H9 (cell line): ENCODE measurements around the gene TBX3. TPM values are rescaled to one million over a fixed set of nuclear protein-coding genes. Genes with fewer than 3 reads are reported as not detected.

Experiments used
- DNase-seq: peaks from one replicate; pipeline ENCODE4 v3.0.0-alpha.2; 2017
- H2AFZ ChIP-seq: one replicate; pipeline ENCODE4 v1.6.1; 2013; ENCODE audit warnings: mild to moderate bottlenecking, low read length, control low read depth, moderate library complexity
- H2AK5ac ChIP-seq: 2 replicates; pipeline ENCODE4 v1.6.1; 2013; ENCODE audit warnings: low read length, control low read depth, mixed read lengths; ENCODE audit not compliant: insufficient read length
- H2BK120ac ChIP-seq: one replicate; pipeline ENCODE4 v1.6.1; 2013; ENCODE audit warnings: low read depth, mild to moderate bottlenecking, low read length, control low read depth, inconsistent platforms; ENCODE audit not compliant: poor library complexity, severe bottlenecking
- H2BK12ac ChIP-seq: 2 replicates; pipeline ENCODE4 v1.6.1; 2013; ENCODE audit warnings: low read length, control low read depth, mixed read lengths, low read depth; ENCODE audit not compliant: insufficient read length
- H2BK15ac ChIP-seq: 2 replicates; pipeline ENCODE4 v1.6.1; 2013; ENCODE audit warnings: low read depth, low read length, control low read depth
- H2BK20ac ChIP-seq: one replicate; pipeline ENCODE4 v1.6.1; 2013; ENCODE audit warnings: low read depth, mild to moderate bottlenecking, low read length, control low read depth, inconsistent platforms; ENCODE audit not compliant: poor library complexity, severe bottlenecking
- H2BK5ac ChIP-seq: 2 replicates; pipeline ENCODE4 v1.6.1; 2013; ENCODE audit warnings: low read length, control low read depth, mixed read lengths; ENCODE audit not compliant: insufficient read length
- H3K14ac ChIP-seq: 2 replicates; pipeline ENCODE4 v1.6.1; 2013; ENCODE audit warnings: low read length, control low read depth; ENCODE audit not compliant: insufficient read depth
- H3K18ac ChIP-seq: 2 replicates; pipeline ENCODE4 v1.6.1; 2013; ENCODE audit warnings: low read depth, mild to moderate bottlenecking, mixed read lengths, low read length, control low read depth; ENCODE audit not compliant: insufficient read length
- H3K23ac ChIP-seq: 2 replicates; pipeline ENCODE4 v1.6.1; 2013; ENCODE audit warnings: low read length, control low read depth, mixed read lengths, low read depth; ENCODE audit not compliant: insufficient read length
- H3K23me2 ChIP-seq: 2 replicates; pipeline ENCODE4 v1.6.1; 2013; ENCODE audit warnings: low read depth, mild to moderate bottlenecking, mixed read lengths, low read length, control low read depth; ENCODE audit not compliant: insufficient read length, poor library complexity, severe bottlenecking
- H3K27ac ChIP-seq: 2 replicates; pipeline ENCODE4 v1.5.1; 2013; ENCODE audit warnings: low read length, control low read depth, mixed read lengths, low read depth; ENCODE audit not compliant: insufficient read length
- H3K27me3 ChIP-seq: 2 replicates; pipeline ENCODE4 v1.6.1; 2013; ENCODE audit warnings: low read length, control low read depth, inconsistent platforms; ENCODE audit not compliant: insufficient read depth
- H3K4ac ChIP-seq: 2 replicates; pipeline ENCODE4 v1.6.1; 2013; ENCODE audit warnings: low read depth, mild to moderate bottlenecking, control low read depth, inconsistent platforms, low read length, moderate library complexity
- H3K4me1 ChIP-seq: 2 replicates; pipeline ENCODE4 v1.6.1; 2013; ENCODE audit warnings: low read length, control low read depth, inconsistent platforms; ENCODE audit not compliant: insufficient read depth
- H3K4me2 ChIP-seq: 2 replicates; pipeline ENCODE4 v1.6.1; 2013; ENCODE audit warnings: low read length, control low read depth, mixed read lengths; ENCODE audit not compliant: insufficient read length, insufficient read depth
- H3K56ac ChIP-seq: 2 replicates; pipeline ENCODE4 v1.6.1; 2013; ENCODE audit warnings: low read depth, mild to moderate bottlenecking, mixed read lengths, low read length, control low read depth; ENCODE audit not compliant: insufficient read length
- H3K79me1 ChIP-seq: 2 replicates; pipeline ENCODE4 v1.6.1; 2013; ENCODE audit warnings: low read depth, mild to moderate bottlenecking, moderate library complexity, low read length, control low read depth, inconsistent platforms; ENCODE audit not compliant: insufficient read depth, poor library complexity, severe bottlenecking
- H3K79me2 ChIP-seq: 2 replicates; pipeline ENCODE4 v1.6.1; 2013; ENCODE audit warnings: low read length, control low read depth, inconsistent platforms; ENCODE audit not compliant: insufficient read depth
- H3K9ac ChIP-seq: 2 replicates; pipeline ENCODE4 v1.6.1; 2013; ENCODE audit warnings: low read length, control low read depth, mixed read lengths; ENCODE audit not compliant: insufficient read length; ENCODE audit errors: extremely low read depth
- H3K9me3 ChIP-seq: one replicate; pipeline ENCODE4 v1.6.1; 2013; ENCODE audit warnings: low read depth, low read length, inconsistent platforms; ENCODE audit not compliant: control insufficient read depth
- H3T11ph ChIP-seq: one replicate; pipeline ENCODE4 v1.6.1; 2013; ENCODE audit warnings: mild to moderate bottlenecking, low read length, control low read depth, inconsistent platforms
- H4K20me1 ChIP-seq: one replicate; pipeline ENCODE4 v1.6.1; 2013; ENCODE audit not compliant: control insufficient read depth, insufficient read length, insufficient read depth
- H4K5ac ChIP-seq: 2 replicates; pipeline ENCODE4 v1.6.1; 2013; ENCODE audit warnings: low read depth, mild to moderate bottlenecking, mixed read lengths, low read length, control low read depth; ENCODE audit not compliant: insufficient read length
- H4K8ac ChIP-seq: replicated peaks from 2 replicates; pipeline ENCODE4 v1.6.1; 2013; ENCODE audit warnings: low read length, control low read depth, mixed read lengths, low read depth; ENCODE audit not compliant: insufficient read length
- H4K91ac ChIP-seq: 2 replicates; pipeline ENCODE4 v1.6.1; 2013; ENCODE audit warnings: low read depth, mild to moderate bottlenecking, moderate library complexity, mixed read lengths, low read length, control low read depth; ENCODE audit not compliant: insufficient read length
- H3K27ac Mint-ChIP-seq, 3 experiments: 2 replicates in 2 of 3; 3 replicates in 1 of 3; pipeline ENCODE4 v1.8.0; 2020 to 2021; ENCODE audit warnings: mixed read lengths in 3 of 3, mild to moderate bottlenecking in 1 of 3, moderate library complexity in 1 of 3
- H3K27me3 Mint-ChIP-seq: 2 replicates; pipeline ENCODE4 v1.8.0; 2021; ENCODE audit warnings: low read depth, mild to moderate bottlenecking, moderate library complexity, mixed read lengths
- H3K36me3 Mint-ChIP-seq, 3 experiments: 2 replicates in 2 of 3; 3 replicates in 1 of 3; pipeline ENCODE4 v1.8.0; 2020 to 2021; ENCODE audit warnings: low read depth in 3 of 3, mixed read lengths in 3 of 3; ENCODE audit not compliant: insufficient read depth in 1 of 3
- H3K4me1 Mint-ChIP-seq, 2 experiments: 2 replicates each; pipeline ENCODE4 v1.8.0; 2020; ENCODE audit warnings: mixed read lengths in 2 of 2
- H3K4me3 Mint-ChIP-seq, 2 experiments: 2 replicates in 1 of 2; 3 replicates in 1 of 2; pipeline ENCODE4 v1.8.0; 2020 to 2021; ENCODE audit warnings: mild to moderate bottlenecking in 2 of 2, mixed read lengths in 2 of 2, moderate library complexity in 1 of 2
- H3K9me3 Mint-ChIP-seq, 2 experiments: 2 replicates in 1 of 2; 3 replicates in 1 of 2; pipeline ENCODE4 v1.8.0; 2020; ENCODE audit warnings: mild to moderate bottlenecking in 2 of 2, mixed read lengths in 2 of 2, moderate library complexity in 1 of 2
- CTCF ChIP-seq: fragments of 200-600 bp; sonication (generic); conservative IDR thresholded peaks from 3 replicates; pipeline ENCODE4 v1.8.0; 2021; ENCODE audit warnings: antibody characterized with exemption, mild to moderate bottlenecking
- WGBS: extraction: QIAGEN DNeasy Blood & Tissue Kit; methylation state at CpG from one replicate; pipeline ENCODE4 v1.1.7; 2013; ENCODE audit warnings: missing lambda C conversion rate, low lambda C conversion rate, mixed read lengths; ENCODE audit not compliant: insufficient read length; ENCODE audit errors: extremely low coverage; 5-methylcytosine and 5-hydroxymethylcytosine counted together
- total RNA-seq: library from RNA; stranded (reverse); gene quantifications from 2 replicates; pipeline ENCODE4 v1.2.1, GENCODE V29; 2021

Gene TBX3
- total RNA-seq, 1 experiment from 2014 or later: 0.04 TPM

- Mint-ChIP-seq H3K9me3 (peaks cover 0 to 3% of the 10 kb centered on the region in 2 experiments; a peak in 1 of 5 replicates), H3K4me3 (peak overlapping the region; percentile 53 to 79), H3K4me1 (peaks cover 28 to 70% of the 10 kb centered on the region in 2 experiments), H3K27ac (no peak overlapping the region; a peak in 1 of 7 replicates), H3K27me3 (peaks cover 100% of the 10 kb centered on the region), H3K36me3 (no peaks in the 10 kb centered on the region)
- Histone ChIP-seq H3K79me1 (no peaks in the 10 kb centered on the region), H4K8ac (no peak overlapping the region), H4K91ac (no peak overlapping the region), H3T11ph (no peak overlapping the region), H2AFZ (no peak overlapping the region), H3K56ac (no peak overlapping the region), H3K4me2 (peak overlapping the region; percentile 56), H3K9ac (no peak overlapping the region), H3K27ac (no peak overlapping the region), H3K9me3 (no peaks in the 10 kb centered on the region), H2BK12ac (no peak overlapping the region), H2AK5ac (no peak overlapping the region), H3K4me1 (0 out of 2 replicates have a peak, but pooled peaks cover 6% of the 10 kb centered on the region), H3K23me2 (peaks cover 22% of the 10 kb centered on the region), H3K14ac (no peak overlapping the region), H3K18ac (no peak overlapping the region), H2BK5ac (no peak overlapping the region), H3K79me2 (no peaks in the 10 kb centered on the region), H2BK20ac (no peak overlapping the region), H4K20me1 (no peaks in the 10 kb centered on the region), H3K27me3 (peaks cover 86% of the 10 kb centered on the region), H3K4ac (no peak overlapping the region), H3K23ac (no peak overlapping the region), H2BK120ac (no peak overlapping the region), H4K5ac (no peak overlapping the region), H2BK15ac (no peak overlapping the region)
- peak; percentile 95 for DNase-seq
- no CpG with 5 or more reads among the region's 46 CpGs for WGBS
- TF ChIP-seq CTCF: peak; percentile 61
Observed at GRCh38 chr12:114668151-114668885, 15.7 kb downstream of the TBX3 start.
